Measurements from ENCODE around the gene NINJ2.

Gene NINJ2

DNA sequence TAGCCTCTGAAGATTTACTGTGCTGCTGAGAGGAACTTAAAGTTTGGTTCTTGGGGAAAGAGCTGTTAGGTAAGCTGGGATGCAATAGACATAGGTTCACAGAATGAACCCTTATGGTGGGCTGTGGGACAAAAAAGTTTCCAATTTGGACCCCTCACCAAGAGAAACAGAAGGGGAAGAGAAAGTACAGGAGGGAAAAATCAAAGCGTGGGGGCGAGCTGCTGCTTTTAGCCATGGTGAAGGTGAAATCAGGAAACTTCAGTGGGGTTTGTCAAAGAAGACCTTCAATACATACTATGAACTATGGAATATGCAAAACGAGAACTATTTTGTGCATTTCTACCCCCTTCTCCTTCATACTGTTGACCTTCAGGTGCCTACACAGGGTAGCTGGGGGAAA is 10.6 kb upstream of the NINJ2 start:
- DNase-seq (ENCODE audit: low read depth) = no peak

- no peak for DNase-seq (ENCODE audit: low read depth)
These were observed 6.3 kb upstream of the NINJ2 start for GRCh38 chr12:669576-669945.

- no peak for DNase-seq (ENCODE audit: low read depth)
These were observed 4.8 kb upstream of the NINJ2 start for GRCh38 chr12:668090-668481.

DNA sequence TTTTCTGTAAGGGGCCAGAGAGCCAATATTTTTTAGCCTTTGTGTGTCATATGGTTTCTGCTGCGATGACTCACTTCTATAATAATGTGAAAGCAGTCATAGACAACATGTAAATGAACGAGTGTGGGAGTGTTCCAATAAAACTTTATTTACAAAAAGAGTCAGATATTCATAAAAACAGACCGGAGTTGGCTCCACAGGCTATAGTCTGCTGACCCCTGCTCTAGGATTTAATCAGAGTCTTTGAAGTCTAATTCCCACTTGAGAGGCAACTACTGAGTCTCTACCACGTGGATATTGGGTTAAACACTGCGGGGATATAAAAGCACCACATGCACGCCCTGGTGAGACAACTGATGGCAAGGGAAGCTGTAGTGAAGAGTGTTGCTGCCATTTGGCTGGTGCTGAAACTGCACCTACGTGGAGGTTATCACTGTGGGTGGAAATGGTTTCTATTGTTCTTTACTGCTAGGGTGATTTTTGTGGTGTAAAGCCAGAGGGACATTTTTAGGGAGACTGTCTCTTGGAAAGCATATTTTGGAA is 3.6 kb upstream of the NINJ2 start:
- DNase-seq (ENCODE audit: low read depth) = peak; percentile 75

DNA sequence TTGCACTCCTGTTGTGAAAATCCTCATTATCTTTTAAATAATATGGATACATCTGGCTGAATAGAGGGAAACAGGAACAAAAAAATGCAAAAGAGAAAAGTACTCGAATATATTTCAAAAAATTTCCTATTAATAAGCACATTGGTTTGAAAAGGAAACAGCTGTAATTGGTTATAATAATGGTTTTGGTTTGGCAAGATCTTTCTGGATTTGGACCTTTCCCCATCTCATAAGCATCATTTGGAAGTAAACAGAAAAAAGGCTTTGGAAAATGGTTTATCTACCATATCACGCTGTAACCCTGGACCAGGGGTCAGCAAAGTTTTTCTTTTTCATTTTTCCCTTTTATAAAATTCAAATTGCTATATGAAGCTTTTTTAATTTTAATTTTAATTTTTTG is 2.8 kb upstream of the NINJ2 start:
- DNase-seq (ENCODE audit: low read depth) = no peak

DNA sequence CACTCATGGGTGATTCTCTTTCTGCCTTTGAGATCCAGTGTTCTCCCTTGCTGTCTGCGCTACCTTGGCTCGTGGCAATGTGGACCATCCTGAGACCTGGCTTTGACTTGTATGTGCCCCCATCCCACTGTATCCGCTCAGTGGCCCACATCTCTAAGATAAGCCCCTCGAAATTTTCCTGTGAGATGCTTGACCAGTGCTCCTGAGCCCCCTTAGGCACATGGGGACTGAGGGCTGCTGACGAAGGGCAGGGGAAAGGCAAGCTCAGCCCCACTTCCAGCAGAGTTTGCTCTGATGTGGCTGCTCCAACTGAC is 1.5 kb upstream of the NINJ2 start:
- DNase-seq (ENCODE audit: low read depth) = no peak

DNA sequence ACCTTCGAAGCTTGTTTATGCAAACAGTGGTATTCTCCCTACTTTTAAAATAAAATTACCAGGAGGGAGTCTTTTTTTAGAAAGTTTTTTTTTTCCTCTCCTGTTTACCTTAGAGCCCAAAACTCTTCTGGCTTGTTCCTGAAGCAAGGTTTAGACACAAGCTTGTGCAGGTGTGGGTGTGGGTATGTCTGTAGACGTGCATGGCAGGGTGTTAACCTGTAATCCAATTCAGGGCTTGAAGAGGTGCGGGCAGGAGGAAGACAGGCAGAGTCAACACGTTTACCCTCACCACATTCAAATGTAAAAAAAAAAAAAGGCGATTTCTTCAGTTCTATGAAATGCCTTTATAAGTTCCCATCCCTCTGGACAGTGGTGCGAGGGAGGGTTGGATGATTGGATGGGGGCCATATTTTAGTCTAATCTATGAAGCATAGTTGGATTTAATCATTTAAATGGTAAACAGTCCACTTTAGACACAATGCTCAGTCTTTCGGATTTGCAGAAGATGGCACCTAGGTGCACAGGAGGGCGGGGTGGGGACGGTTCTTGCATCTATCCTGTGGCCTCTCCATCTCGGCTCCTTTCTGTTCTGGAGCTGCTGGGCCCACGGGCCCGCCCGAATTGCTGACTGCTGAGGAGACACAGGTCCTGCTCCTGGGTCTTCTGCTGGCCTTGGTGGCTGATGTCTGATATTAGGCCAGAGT is 982 bp upstream of the NINJ2 start:
- DNase-seq (ENCODE audit: low read depth) = no peak

GRCh38 chr12:662566-663292 is 516 bp downstream of the NINJ2 start:
- peak; percentile 35 for DNase-seq (ENCODE audit: low read depth)

GRCh38 chr12:661720-662486 is 1.3 kb downstream of the NINJ2 start:
- DNase-seq (ENCODE audit: low read depth) = no peak

DNA sequence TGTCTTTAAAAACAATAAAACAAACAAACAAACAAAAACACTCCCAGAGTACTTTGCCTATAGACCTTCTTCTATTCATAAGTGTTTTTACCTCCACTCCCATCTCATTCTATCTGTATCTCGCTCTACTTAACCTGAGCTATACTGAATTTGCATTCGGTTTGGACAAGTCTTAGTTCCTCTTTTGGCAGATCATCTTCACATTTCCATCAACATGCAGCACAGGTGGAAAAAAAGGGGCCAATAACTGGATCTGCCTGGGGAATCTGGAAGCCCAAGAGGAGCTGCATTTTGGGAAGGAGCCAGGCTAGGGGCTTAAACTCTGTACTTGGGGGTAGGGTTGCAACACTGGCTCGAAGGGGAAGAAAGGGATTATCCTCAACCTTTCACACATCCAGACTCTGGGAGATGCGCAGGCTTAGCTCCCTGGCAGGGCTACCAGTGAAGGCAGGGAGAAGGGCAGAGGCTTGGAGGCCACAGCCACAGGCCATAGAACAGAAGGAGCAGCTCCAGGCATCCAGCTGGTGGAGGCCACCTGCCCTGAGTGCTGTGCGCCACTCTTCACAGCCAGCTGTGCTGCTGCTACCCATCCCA is 4.1 kb downstream of the NINJ2 start:
- DNase-seq (ENCODE audit: low read depth) = no peak

GRCh38 chr12:650983-651382 is 12.3 kb downstream of the NINJ2 start:
- DNase-seq (ENCODE audit: low read depth) = no peak

GRCh38 chr12:647385-648085 is 15.7 kb downstream of the NINJ2 start:
- no peak for DNase-seq (ENCODE audit: low read depth)

- no peak for DNase-seq (ENCODE audit: low read depth)
These were observed 16.5 kb downstream of the NINJ2 start for GRCh38 chr12:646442-647384.

DNA sequence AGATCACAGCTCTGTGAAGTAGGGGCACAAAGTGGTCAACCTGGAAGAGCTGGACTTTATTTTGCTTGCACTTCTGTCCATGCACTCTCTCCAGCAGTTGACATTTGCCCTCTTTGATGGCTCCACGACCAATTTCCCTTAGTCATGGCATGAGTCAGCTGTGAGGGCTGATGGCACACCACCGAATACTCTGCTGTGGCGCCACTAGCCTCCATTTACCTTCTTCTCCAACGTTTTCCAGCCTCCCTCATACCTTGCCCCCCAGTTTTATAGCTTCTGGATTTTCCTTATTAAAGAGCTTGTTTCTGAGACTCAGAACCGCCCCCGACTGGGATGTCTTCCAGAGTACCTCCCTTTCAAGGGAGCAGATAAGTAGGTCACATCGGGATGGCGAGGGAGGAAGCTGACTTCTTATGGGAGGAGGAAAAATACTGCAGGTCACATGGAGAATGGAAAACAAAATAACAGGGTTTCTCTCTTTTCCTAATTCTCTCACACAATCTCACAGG is 17.6 kb downstream of the NINJ2 start:
- DNase-seq (ENCODE audit: low read depth) = peak; percentile 75

DNA sequence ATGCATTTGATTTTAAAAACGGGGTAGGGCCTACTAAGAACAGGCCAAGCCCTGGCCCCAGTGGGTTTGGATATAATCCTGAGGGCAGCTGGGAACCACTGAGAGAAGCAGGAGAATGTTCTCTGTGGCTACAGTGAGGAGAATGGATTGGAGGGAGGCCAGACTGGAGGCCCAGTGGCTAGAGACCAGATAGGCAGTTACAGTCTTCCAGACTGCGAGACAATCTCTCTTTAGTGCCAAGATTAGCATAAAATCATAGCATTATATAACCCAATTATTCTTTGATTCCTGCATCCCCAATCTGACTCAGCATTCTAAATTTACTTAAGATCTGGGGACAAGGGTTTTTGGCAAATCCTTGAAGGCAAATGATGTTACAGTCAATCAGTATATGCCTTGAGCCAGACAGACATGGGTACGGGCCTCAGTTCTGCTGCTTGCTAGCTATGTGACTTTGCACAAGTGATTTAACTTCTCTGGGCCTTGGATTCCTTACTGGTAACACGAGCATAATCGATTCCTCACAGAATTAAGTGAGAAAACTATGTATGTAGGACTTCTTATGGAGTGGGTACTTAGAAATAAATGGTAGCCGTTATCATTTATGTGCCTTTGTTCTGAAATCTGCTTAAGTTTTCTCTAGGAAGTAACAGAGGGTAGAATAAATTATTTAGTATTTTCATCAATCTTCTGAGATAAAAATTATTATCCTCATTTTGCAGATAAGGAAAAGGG is 18.3 kb downstream of the NINJ2 start:
- DNase-seq (ENCODE audit: low read depth) = peak; percentile 39

- DNase-seq (ENCODE audit: low read depth) = no peak
These were observed 19.0 kb downstream of the NINJ2 start for GRCh38 chr12:644303-644639.

- no peak for DNase-seq (ENCODE audit: low read depth)
These were observed 19.6 kb downstream of the NINJ2 start for GRCh38 chr12:643475-644302.

- DNase-seq (ENCODE audit: low read depth) = peak; percentile 74
These were observed 20.4 kb downstream of the NINJ2 start for GRCh38 chr12:642633-643474.

Measured in EH (cell line).